Measurements from ENCODE around the gene HEATR5A. TPM values are rescaled to one million over a fixed set of nuclear protein-coding genes. Genes with fewer than 3 reads are reported as not detected.

Gene HEATR5A
- total and polyA plus RNA-seq, 10 of the 15 experiments (the other 5 are each of a cell fraction or from before 2014, with no cell fraction given), result 5.1 to 37.1 (median 13.8) TPM

GRCh38 chr14:31382221-31382620 is 38.1 kb downstream of the HEATR5A start (continued):
- TF ChIP-seq NFIC (IDR thresholded peaks at IDR 0.05; ENCODE audit: low read depth, low read length) (no peak), ZNF24 (IDR thresholded peaks at IDR 0.05) (no peak), PAX5 (IDR thresholded peaks at IDR 0.05; ENCODE audit: borderline replicate concordance, low read depth, low read length) (no peak), MEF2A (IDR thresholded peaks at IDR 0.05; ENCODE audit: insufficient read depth, low read depth, low read length) (no peak), E2F8 (IDR thresholded peaks at IDR 0.05; ENCODE audit: low read depth, partially characterized antibody) (no peak), ZBTB40 (IDR thresholded peaks at IDR 0.05; ENCODE audit: borderline replicate concordance) (no peak), RAD21 (IDR thresholded peaks at IDR 0.05; ENCODE audit: insufficient read depth, low read depth, low read length) (no peak), SP1 (IDR thresholded peaks at IDR 0.05; ENCODE audit: low read depth, low read length) (no peak), ZBTB11 (CRISPR knock-in tag; IDR thresholded peaks at IDR 0.05) (no peak), PRDM15 (CRISPR knock-in tag; IDR thresholded peaks at IDR 0.05) (no peak)
